Measurements from ENCODE around the gene PDE1A.
"Not testable (repeated sequence)": the region's sequence is repeated elsewhere in the genome, so short reads cannot be mapped to it uniquely, and the experiment has no call there.

PDE1A gene

GRCh38 chr2:182404975-182405561 lies 21.8 kb downstream of the PDE1A start:
- no peak for DNase-seq

DNA sequence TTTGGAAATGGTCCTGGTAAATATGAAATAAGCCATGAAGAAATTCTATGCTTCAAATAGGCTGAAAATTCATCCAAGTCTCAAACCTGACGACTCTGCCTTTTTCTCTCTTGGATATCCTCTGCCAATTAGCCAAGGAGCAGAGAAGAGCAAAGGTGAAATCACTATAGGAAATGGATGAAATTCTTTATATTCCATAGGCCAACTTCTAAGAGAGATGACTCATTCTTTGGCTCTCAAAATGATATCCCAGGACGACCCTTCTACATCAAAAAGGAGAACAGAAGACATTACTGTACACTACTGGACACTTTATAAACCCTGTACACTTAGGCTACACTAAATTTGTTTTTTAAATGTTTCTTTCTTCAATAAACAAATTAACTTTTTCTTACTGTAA lies 22.7 kb downstream of the PDE1A start:
- no peak for DNase-seq

DNA sequence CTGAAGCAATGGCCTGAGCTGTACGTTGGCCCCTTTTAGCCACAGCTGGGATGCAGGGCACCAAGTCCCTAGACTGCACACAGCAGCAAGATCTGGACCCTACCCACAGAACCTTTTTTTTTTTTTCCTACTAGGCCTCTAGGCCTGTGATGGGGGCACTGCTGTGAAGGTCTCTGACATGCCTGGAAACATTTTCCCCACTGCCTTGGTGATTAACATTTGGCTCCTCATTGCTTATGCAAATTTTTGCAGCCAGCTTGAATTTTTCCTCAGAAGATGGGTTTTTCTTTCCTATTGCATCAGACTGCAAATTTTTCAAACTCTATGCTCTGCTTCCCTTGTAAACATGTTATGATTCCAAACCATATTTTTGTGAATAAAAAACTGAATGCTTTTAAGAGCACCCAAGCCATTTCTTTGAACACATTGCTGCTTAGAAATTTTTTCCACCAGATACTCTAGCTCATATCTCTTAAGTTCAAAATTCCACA lies 33.5 kb downstream of the PDE1A start:
- no peak for DNase-seq

DNA sequence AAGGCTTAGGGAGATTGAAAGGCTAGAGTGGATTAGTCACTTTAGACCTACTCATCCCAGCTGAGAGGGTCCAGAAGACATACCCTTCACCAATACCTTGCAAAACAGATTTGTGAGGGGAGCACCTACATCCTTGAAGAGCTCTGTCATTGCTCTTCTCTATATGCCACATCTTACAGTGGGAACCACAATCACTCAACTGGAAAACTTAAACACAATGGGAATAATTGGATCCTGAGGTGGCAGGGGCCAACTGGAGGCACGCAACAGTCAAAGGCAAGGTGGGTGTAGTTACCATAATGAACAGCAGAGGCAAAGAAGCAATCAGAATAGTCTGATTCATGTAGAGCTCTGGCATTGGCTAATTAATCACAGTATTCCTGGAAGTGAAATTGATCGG lies 35.4 kb downstream of the PDE1A start:
- DNase-seq = no peak

DNA sequence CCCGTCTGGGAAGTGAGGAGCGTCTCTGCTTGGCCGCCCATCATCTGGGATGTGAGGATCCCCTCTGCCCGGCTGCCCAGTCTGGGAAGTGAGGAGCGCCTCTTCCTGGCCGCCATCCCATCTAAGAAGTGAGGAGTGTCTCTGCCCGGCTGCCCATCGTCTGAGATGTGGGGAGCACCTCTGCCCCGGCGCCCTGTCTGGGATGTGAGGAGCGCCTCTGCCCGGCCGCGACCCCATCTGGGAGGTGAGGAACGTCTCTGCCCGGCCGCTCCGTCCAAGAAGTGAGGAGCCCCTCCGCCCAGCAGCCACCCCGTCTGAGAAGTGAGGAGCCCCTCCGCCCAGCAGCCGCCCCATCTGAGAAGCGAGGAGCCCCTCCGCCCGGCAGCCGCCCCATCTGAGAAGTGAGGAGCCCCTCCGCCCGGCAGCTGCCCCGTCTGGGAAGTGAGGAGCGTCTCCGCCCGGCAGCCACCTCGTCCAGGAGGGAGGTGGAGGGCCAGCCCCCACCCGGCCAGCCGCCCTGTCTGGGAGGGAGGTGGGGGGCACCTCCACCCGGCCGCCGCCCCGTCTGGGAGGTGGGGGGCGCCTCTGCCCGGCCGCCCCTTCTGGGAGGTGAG lies 40.5 kb downstream of the PDE1A start:
- not testable (repeated sequence) for DNase-seq

DNA sequence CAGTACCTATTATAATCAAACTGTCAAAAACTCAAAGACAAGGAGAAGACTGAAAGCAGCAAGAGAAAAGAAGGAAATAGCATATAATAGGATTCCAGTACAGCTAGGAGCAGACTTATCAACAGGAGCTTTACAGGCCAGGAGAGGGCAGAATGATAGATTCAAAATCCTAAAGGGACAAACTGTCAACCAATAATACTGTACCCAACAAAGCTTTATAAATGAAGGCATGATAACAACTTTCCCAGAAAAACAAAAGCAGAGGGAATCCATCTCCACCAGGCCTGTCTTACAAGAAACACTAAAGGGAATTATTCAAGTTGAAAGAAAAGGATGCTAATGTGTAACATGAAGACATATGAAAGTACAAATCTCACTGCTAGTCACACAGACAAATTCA lies 42.0 kb downstream of the PDE1A start:
- DNase-seq = no peak

DNA sequence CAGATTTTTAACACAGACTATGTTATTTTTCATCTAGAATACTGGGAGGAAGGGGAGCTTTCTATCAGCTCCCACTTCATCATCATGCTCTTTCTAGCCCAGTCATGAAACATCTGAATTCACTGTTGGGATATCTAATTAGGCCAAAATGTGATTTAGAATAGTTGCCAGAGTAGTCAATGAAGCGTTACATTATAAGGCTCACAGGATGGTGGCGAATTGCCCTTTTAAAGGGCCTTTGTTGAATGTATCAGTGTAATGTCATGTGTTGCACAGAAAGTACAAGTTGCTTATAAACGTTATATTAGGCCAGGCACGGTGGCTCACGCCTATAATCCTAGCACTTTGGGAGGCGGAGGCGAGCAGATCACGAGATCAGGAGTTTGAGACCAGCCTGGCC lies 45.6 kb downstream of the PDE1A start:
- no peak for DNase-seq

GRCh38 chr2:182379241-182379640 lies 47.6 kb downstream of the PDE1A start:
- no peak for DNase-seq

- no peak for DNase-seq
These were observed 48.1 kb downstream of the PDE1A start for GRCh38 chr2:182378759-182379158.

DNA sequence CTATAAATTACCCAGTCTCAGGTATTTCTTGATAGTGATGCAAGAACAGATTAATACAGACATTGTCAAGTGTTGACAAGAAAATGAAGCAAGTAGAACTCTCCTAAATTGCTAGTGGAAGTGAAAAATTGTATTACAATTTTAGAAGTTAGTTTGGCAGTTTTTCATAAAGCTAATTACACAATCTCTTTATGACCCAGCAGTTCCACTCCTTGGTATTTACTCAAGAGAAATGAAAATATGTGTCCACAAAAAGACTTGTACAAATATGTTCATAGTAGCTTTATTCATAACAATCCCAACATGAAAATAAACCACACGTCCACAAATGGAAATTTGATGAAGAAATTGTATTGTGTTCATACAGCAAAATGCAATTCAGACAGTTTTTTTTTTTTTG lies 49.4 kb downstream of the PDE1A start:
- DNase-seq = no peak

GRCh38 chr2:182375862-182376261 lies 51.0 kb downstream of the PDE1A start:
- no peak for DNase-seq

DNA sequence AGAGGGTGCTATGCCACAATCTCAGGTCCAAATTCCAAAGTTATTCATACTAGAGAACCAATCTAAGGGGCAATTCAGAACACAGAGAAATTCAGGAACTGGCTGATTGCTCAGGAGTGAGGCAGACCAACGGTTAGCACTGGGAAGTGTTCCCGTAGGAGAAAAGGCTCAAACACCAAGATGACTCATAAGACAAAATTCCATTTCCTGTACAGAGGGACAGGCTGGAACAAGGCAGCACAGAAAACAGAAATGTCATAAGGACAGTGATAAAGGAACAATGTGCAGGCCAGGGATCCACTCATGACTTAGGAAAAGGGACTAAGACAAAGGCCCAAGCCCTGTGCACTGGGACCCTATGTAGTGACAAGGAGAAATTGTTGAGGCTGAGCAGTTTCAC lies 54.2 kb downstream of the PDE1A start:
- DNase-seq = no peak

DNA sequence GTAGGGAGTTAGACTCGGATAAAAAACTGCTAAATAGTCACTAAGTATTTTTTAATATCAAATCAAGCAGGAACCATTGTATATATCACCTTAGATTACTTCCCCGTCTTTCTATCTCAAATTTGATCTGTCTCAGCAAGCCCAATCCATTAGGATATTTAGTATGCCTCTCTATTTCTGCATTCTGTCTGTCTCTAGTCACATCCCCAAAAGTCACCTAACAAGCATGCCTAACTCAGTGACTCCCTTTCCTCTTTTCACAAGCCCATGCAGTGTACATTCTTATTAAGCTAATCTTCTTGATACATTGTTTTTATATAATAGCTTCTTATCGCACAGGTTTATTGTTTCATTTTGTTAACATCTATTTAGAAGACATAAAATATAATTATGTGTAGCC lies 57.8 kb downstream of the PDE1A start:
- DNase-seq = peak; percentile 13

GRCh38 chr2:182368446-182368845 lies 58.4 kb downstream of the PDE1A start:
- DNase-seq = no peak

DNA sequence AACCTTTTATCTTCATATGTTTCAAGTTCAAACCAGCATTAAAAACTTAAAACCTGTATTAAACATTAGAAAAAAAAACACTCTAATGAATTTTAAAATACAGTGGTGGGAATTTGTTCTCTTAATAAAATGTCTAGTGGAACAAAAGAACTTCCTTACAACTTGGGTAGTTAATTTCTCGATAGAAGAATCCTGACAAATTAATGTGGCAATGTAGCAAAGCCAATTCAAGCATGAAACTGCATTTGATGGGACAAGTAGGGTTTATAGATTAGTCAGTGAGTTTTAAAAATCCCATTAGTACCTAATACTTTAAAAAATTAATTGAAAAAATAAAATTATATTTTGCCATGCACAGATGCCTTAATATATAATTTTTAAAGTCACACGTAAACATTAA lies 59.4 kb downstream of the PDE1A start:
- no peak for DNase-seq

DNA sequence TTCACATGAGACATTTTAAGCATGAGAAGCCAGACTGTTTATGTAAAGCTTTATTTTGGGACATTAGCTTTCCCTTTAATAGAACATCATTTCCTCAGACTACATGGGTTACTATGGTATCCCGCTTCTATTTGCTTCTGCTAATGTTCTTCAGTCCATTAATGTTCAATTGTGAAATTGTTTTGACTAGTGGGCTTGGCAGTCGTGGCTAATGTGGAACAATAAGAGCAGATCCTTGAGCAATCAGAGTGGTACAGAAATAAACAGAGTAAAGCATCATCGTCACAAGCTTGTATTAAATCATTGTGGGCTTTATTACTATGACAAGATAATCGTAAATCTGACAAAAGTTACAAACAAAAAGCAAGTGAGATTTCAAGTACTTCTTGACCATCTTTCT lies 60.2 kb downstream of the PDE1A start:
- DNase-seq = peak; percentile 78

- DNase-seq = no peak
These were observed 61.0 kb downstream of the PDE1A start for GRCh38 chr2:182365855-182366254.

DNA sequence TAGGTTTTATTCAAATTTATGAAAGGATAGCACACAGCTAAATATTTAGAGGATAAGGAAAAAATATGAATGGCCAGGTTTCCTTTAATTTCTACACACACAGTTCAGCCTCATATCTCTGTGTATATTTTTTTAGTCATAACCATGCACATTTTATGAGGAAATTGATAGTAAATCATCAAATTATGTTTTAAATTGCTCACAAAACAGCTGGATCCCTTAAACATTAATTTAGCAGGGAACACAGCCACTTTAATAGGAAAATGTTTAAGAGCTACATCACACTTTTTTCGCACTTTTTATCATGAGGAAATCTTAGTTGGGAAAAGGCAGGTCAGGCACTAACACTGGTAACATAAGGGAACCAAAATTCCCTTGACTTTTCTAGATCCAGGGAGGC lies 65.4 kb downstream of the PDE1A start:
- DNase-seq = no peak

DNA sequence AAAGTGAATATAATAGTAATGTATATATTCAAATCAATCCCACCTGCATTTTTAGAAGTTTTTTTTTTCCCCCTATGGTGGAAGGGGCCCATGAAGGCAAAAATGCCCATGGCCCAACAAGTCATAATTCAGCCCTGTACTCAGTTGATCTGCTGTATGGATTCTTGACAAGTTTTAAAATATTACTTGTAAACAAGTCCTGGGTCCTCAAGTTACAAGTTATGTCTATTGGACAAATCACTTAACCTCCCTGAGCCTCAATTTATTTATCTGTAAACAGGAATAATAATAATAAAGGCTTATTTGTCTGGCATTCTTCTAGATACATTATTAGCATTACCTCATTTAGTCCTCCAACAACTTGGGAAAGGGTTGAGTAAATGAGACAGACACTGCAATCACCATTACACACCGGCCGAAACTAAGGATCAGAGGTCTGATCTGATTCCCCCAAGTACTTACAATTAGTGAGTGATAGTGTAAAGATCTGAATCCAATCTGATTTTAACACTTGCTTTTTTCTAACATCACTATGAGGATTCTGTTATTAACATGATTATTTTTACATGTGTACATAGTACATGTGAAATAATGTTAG lies 66.1 kb downstream of the PDE1A start:
- DNase-seq = no peak

DNA sequence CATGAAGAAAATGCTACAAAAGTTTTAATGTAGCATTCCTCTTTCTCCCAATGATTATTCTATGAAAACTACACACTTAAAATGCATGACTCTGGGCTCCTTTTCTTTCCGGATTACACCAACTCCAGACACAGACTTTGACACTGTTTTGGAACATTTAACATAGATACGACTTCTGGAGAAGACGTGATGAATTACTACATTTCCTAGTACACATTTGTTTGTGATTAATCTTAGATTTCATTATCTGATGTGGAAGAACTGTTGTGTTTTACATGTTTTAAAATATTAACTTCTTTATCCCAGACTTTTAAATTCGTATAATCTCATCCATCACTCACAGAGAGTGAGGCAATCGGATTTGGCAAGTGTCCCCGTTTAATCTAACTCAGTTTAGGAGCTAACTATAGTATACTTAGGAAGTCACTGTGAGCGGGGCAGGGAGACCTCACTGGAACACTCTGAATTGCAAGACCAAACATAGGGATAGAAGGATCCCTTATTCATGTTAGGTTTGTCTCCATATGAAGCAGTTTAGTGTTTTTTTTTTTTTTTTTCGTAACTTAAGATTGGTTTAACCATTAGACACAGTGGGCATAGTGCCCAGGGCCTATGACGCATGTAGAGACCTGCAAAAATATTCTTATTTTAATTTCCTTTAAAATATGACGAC lies 66.7 kb downstream of the PDE1A start:
- DNase-seq = no peak

DNA sequence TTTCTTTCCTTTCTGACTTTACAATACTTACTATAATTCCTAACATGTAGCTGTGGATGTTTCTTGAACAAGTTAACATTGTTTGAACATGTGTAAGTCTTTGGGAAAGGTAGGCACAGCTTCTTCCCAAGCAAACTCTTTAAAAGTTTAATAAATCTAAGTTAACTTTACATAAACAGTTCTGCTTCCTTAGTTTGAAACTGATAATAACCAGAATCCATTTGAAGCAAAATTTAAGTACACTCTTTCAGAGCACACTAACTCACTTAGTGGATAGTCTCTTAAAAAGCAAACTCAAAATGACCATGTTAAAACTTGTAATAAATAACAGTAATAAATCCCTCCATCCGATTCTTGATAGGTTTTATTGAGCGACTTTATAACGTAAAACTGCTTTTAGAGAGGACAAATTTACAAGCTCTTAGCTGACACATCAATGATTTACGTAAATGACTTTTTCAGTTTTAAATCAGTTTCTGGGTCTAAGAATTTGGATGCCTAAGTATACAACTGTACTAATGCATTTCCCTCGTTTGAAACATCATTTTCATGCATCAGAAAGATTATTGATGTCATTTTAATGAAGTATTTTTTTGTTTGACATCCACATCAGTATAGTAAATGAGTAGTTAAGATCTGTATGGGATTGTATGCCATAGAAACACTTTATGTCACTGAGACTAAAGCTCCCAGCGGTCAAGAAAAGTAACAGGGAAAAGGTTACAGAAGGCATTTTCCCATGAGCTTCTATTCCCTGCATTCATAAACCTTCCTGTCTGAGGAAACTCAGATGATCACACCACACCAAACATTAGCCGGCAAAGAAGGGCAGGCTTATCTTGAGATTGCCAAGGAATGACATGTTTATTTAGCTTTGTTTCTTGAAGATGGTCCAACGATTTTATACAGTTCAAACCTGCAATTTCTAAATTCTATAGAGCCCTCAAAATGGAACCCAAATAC lies 67.5 kb downstream of the PDE1A start:
- DNase-seq = no peak

- no peak for DNase-seq
These were observed 68.2 kb downstream of the PDE1A start for GRCh38 chr2:182358601-182359000.

DNA sequence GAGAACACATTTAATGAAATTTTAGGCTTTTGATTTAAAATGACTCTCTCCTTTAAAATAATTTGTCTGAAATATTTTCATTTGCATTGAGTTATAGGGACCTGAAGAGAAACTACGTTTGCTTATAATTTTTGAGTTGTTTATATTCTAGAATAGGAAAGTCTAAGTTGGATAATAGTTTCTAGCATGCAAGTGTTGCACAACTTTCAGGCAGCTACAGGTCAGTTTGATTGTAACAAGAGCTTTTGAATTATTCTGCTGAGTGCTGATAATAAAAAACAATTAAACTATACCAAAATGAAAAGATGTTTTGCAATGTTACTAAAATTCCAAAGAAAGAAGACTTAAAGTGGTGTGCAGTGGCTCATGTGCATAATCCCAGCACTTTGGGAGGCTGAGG lies 71.0 kb downstream of the PDE1A start:
- DNase-seq = no peak
